Progenitor cell of endocrine pancreas (in vitro differentiated cells): ENCODE results near the gene MAGOH. TPM values are rescaled to one million over a fixed set of nuclear protein-coding genes. Genes with fewer than 3 reads are reported as not detected.
A peak's percentile ranks its signal among the peaks of the same experiment; 100 is the strongest.

Experiments
- DNase-seq: peaks from one replicate; pipeline ENCODE4 v3.0.0; 2021; ENCODE audit warnings: low spot score; ENCODE audit not compliant: unreplicated experiment
- H3K27ac Mint-ChIP-seq: 2 replicates; pipeline ENCODE4 v1.8.0; 2021; ENCODE audit warnings: mild to moderate bottlenecking, moderate library complexity, mixed read lengths
- H3K27me3 Mint-ChIP-seq: 2 replicates; pipeline ENCODE4 v1.8.0; 2021; ENCODE audit warnings: mixed read lengths
- H3K36me3 Mint-ChIP-seq: 2 replicates; pipeline ENCODE4 v1.8.0; 2022; ENCODE audit warnings: mixed read lengths; ENCODE audit not compliant: insufficient read depth
- H3K4me1 Mint-ChIP-seq: 2 replicates; pipeline ENCODE4 v1.8.0; 2021; ENCODE audit warnings: low read depth, mixed read lengths
- H3K4me3 Mint-ChIP-seq: 2 replicates; pipeline ENCODE4 v1.8.0; 2021; ENCODE audit warnings: low read depth, mild to moderate bottlenecking, moderate library complexity, mixed read lengths
- H3K9me3 Mint-ChIP-seq: 2 replicates; pipeline ENCODE4 v1.8.0; 2021; ENCODE audit warnings: low read depth, mixed read lengths
- CTCF ChIP-seq: fragments of 200-600 bp; sonication (generic); IDR thresholded peaks from one replicate; pipeline ENCODE4 v1.5.0; 2021; ENCODE audit warnings: antibody characterized with exemption, mild to moderate bottlenecking; ENCODE audit not compliant: unreplicated experiment
- total RNA-seq: library from RNA; stranded (reverse); gene quantifications from 2 replicates; pipeline ENCODE4 v1.2.1, GENCODE V29; 2021

MAGOH gene
- total RNA-seq, 1 donor from 2014 or later = 67.3 TPM

DNA sequence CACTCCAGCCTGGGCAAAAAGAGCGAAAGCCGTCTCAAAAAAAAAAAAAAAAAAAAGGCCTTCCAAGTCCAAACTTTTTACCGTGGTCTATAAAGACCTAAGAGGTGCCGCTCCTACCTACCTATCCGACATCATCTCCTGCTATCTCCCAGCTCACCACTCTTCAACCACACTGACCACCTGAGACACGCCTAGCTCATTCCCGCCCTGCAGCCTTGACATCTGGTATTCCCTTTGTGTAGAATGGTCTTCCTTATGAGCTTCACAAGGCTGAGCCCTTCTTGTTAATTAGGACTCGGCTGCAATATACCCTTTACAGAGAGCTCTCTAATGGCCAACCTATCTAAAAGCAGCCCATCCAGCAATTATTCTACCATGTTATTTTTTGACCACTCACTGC lies 680 bp downstream of the MAGOH start:
- peaks cover 8% of the 10 kb centered on the region for H3K36me3 Mint-ChIP-seq
- DNase-seq = no peak
- H3K27ac Mint-ChIP-seq = peak overlapping the region; percentile 97
- peak overlapping the region; percentile 98 for H3K4me3 Mint-ChIP-seq
- no peaks in the 10 kb centered on the region for H3K9me3 Mint-ChIP-seq
- H3K4me1 Mint-ChIP-seq = peaks cover 14% of the 10 kb centered on the region
- no peak for TF ChIP-seq CTCF
- H3K27me3 Mint-ChIP-seq = peaks cover 16% of the 10 kb centered on the region

DNA sequence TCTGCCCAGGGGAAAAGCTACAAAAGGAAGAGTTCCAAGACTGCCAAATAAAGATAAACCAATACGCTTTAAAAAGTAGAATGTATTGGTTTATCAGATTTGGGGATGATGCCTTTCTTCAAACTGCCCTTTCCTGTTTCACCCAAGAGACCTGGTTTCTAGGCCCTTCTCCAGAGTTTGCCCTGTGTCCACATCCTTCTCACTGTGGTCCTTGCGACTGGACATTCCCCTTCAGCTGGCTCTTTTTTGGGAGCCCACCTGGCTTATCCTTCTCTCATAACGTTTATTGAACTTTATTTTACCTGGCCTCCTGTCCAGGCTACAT lies 17.4 kb downstream of the MAGOH start:
- H3K4me1 Mint-ChIP-seq = peaks cover 16% of the 10 kb centered on the region
- no peak for DNase-seq
- H3K4me3 Mint-ChIP-seq = peak overlapping the region; percentile 87
- no peaks in the 10 kb centered on the region for H3K9me3 Mint-ChIP-seq
- H3K27ac Mint-ChIP-seq = peak overlapping the region; percentile 97
- peaks cover 1% of the 10 kb centered on the region for H3K36me3 Mint-ChIP-seq
- no peaks in the 10 kb centered on the region for H3K27me3 Mint-ChIP-seq
- no peak for TF ChIP-seq CTCF

GRCh38 chr1:53220171-53220961 lies 18.0 kb downstream of the MAGOH start, which contains the start of gene CZIB:
Gene CZIB, minus strand, starts transcription at chr1:53220634. Its CDS starts 59 bp downstream, at chr1:53220575.
- Mint-ChIP-seq H3K36me3 (peaks cover 1% of the 10 kb centered on the region), H3K9me3 (no peaks in the 10 kb centered on the region), H3K4me1 (peaks cover 16% of the 10 kb centered on the region), H3K27ac (peak within 1 kb of the TSS; percentile 97), H3K4me3 (peak within 1 kb of the TSS; percentile 87), H3K27me3 (no peaks in the 10 kb centered on the region)
- DNase-seq = peak; percentile 92
- TF ChIP-seq CTCF = no peak

GRCh38 chr1:53219711-53220110 lies 18.6 kb downstream of the MAGOH start:
- Mint-ChIP-seq H3K4me3 (peak overlapping the region; percentile 87), H3K36me3 (peaks cover 1% of the 10 kb centered on the region), H3K27me3 (no peaks in the 10 kb centered on the region)

DNA sequence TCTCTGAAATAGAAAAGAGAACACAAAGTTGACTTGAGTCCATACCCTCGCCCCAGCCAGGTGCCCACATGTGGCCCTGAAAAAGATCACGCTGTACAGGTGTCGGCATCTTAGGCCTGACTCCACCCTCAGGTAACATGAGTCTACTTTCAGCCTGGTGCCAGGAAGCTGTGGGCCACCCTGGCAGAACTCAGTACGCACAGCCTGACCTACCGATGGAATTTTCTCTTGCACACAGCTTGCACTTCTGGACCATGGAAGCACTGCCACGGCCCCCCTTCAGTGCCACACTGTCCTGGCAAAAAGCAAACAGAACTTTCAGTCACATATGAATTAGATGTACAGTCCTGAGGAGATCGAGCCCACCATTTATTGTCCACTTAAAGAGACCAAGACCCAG lies 20.1 kb downstream of the MAGOH start:
- Mint-ChIP-seq H3K27me3 (no peaks in the 10 kb centered on the region), H3K4me3 (no peak overlapping the region), H3K9me3 (no peaks in the 10 kb centered on the region), H3K27ac (peak overlapping the region; percentile 51), H3K4me1 (peaks cover 16% of the 10 kb centered on the region), H3K36me3 (peaks cover 1% of the 10 kb centered on the region)
- TF ChIP-seq CTCF = no peak
- no peak for DNase-seq

More at GRCh38 chr1:53219711-53220110, 18.6 kb downstream of the MAGOH start:
- Mint-ChIP-seq H3K4me1 (peaks cover 16% of the 10 kb centered on the region), H3K9me3 (no peaks in the 10 kb centered on the region), H3K27ac (peak overlapping the region; percentile 97)
- TF ChIP-seq CTCF = no peak
- no peak for DNase-seq
